ENCODE results near the gene USP9X. TPM values are rescaled to one million over a fixed set of nuclear protein-coding genes. Genes with fewer than 3 reads are reported as not detected.
"Not testable (repeated sequence)": the region's sequence is repeated elsewhere in the genome, so short reads cannot be mapped to it uniquely, and the experiment has no call there.

Gene USP9X
- polyA plus RNA-seq, 3 donors: 65.4 to 67.9 (median 65.8) TPM

GRCh38 chrX:41275661-41276609 lies 190.7 kb downstream of the USP9X start:
- no peak for DNase-seq (ENCODE audit: low read depth in 3 of 3, low spot score in 2 of 3)

GRCh38 chrX:41276661-41277506 lies 191.6 kb downstream of the USP9X start:
- no peak for DNase-seq (ENCODE audit: low read depth in 3 of 3, low spot score in 2 of 3)

- not testable (repeated sequence) for DNase-seq (ENCODE audit: low read depth in 3 of 3, low spot score in 2 of 3)
These were observed 197.1 kb downstream of the USP9X start for GRCh38 chrX:41282307-41282706.

- not testable (repeated sequence) for DNase-seq (ENCODE audit: low read depth in 3 of 3, low spot score in 2 of 3)
These were observed 200.7 kb downstream of the USP9X start for GRCh38 chrX:41285928-41286327.

Other genes starting within 250 kb of the USP9X start
- gene DDX3X, start 248.7 kb downstream of the USP9X start, polyA plus RNA-seq (ENCODE audit: insufficient read length in 3 of 3): 100 to 1,000 TPM; 222 to 237 (median 234) TPM